Ishikawa (cell line): ENCODE results near the gene ASXL3.

ENCODE experiments used
- CEBPB ChIP-seq: IDR thresholded peaks from 2 replicates; pipeline ENCODE4 v1.6.1; 2012
- CREB1 ChIP-seq: IDR thresholded peaks from 2 replicates; pipeline ENCODE4 v1.6.1; 2012; ENCODE audit warnings: low read depth
- EGR1 ChIP-seq: IDR thresholded peaks from 2 replicates; pipeline ENCODE4 v1.6.1; 2012
- EP300 ChIP-seq: IDR thresholded peaks from 2 replicates; pipeline ENCODE4 v1.6.1; 2012; ENCODE audit warnings: borderline replicate concordance
- FOXM1 ChIP-seq: IDR thresholded peaks from 2 replicates; pipeline ENCODE4 v1.6.1; 2012; ENCODE audit warnings: low read depth, borderline replicate concordance
- RAD21 ChIP-seq: IDR thresholded peaks from 2 replicates; pipeline ENCODE4 v1.6.1; 2012; ENCODE audit warnings: low read depth
- TAF1 ChIP-seq: IDR thresholded peaks from 2 replicates; pipeline ENCODE4 v1.6.1; 2012; ENCODE audit warnings: low read depth, mild to moderate bottlenecking
- TEAD4 ChIP-seq: IDR thresholded peaks from 2 replicates; pipeline ENCODE4 v1.6.1; 2012
- USF1 ChIP-seq: IDR thresholded peaks from 2 replicates; pipeline ENCODE4 v1.6.1; 2012
- YY1 ChIP-seq: IDR thresholded peaks from 2 replicates; pipeline ENCODE4 v1.6.1; 2012; ENCODE audit warnings: low read depth
- ZBTB7A ChIP-seq: IDR thresholded peaks from 2 replicates; pipeline ENCODE4 v1.6.1; 2012; ENCODE audit warnings: low read depth
- TF ChIP-seq, protein P1 (sequence below): IDR thresholded peaks from 2 replicates; pipeline ENCODE4 v1.6.1; 2012

DNA sequence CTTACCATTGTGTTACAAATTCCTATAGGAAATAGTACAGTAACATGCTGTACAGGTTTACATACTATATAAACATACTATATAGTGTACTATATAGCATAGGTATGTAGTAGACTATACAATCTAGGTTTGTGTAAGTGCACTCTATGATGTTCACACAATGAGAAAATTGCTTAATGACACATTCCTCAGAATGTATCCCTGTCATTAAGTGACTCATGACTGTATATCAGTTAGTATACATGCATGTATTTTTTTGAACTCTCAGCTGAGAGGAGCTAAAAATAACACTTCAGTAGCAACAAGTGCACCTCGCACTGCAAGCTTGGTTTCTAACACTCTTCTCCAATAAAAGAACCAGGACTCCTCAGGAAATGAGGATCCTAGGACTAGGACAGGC, 19.5 kb upstream of the ASXL3 start:
- TF ChIP-seq TAF1 (no peak), USF1 (no peak), EP300 (no peak), TEAD4 (no peak), YY1 (no peak), RAD21 (no peak), FOXM1 (no peak), CEBPB (no peak), EGR1 (no peak), CREB1 (no peak), ZBTB7A (no peak)
- TF ChIP-seq, protein P1, sequence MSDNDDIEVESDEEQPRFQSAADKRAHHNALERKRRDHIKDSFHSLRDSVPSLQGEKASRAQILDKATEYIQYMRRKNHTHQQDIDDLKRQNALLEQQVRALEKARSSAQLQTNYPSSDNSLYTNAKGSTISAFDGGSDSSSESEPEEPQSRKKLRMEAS, result no peak
